RKO (cell line): ENCODE results near the gene HILPDA.
"Not testable (repeated sequence)": the region's sequence is repeated elsewhere in the genome, so short reads cannot be mapped to it uniquely, and the experiment has no call there.

Experiments used
- DNase-seq: peaks from one replicate; pipeline ENCODE4 v3.0.0-alpha.2; 2016; ENCODE audit warnings: low spot score

HILPDA gene

GRCh38 chr7:128431754-128432153, 23.9 kb upstream of the HILPDA start:
- DNase-seq, result no peak

- no peak for DNase-seq
Measured at GRCh38 chr7:128434413-128435326, 21.0 kb upstream of the HILPDA start.

- DNase-seq, result no peak
Measured at GRCh38 chr7:128435327-128435686, 20.4 kb upstream of the HILPDA start.

GRCh38 chr7:128437426-128438332, 18.0 kb upstream of the HILPDA start:
- DNase-seq, result no peak

GRCh38 chr7:128442356-128442755, 13.3 kb upstream of the HILPDA start:
- DNase-seq, result no peak

- no peak for DNase-seq
Measured at GRCh38 chr7:128443831-128444600, 11.7 kb upstream of the HILPDA start.

- no peak for DNase-seq
Measured at GRCh38 chr7:128446306-128446705, 9.4 kb upstream of the HILPDA start.

- DNase-seq, result no peak
Measured at GRCh38 chr7:128447941-128448564, 7.6 kb upstream of the HILPDA start.

- DNase-seq, result no peak
Measured at GRCh38 chr7:128448751-128449302, 6.9 kb upstream of the HILPDA start.

- no peak for DNase-seq
Measured at GRCh38 chr7:128450409-128450808, 5.3 kb upstream of the HILPDA start.

GRCh38 chr7:128450913-128451312, 4.8 kb upstream of the HILPDA start:
- DNase-seq, result no peak

- DNase-seq, result no peak
Measured at GRCh38 chr7:128452552-128452951, 3.1 kb upstream of the HILPDA start.

GRCh38 chr7:128453836-128454804, 1.6 kb upstream of the HILPDA start:
- DNase-seq, result no peak

GRCh38 chr7:128454808-128455542, 703 bp upstream of the HILPDA start:
- peak; percentile 53 for DNase-seq

GRCh38 chr7:128456255-128456725, 612 bp downstream of the HILPDA start:
- DNase-seq, result peak; percentile 55

GRCh38 chr7:128457385-128457784, 1.7 kb downstream of the HILPDA start:
- DNase-seq, result not testable (repeated sequence)

GRCh38 chr7:128458956-128459355, 3.3 kb downstream of the HILPDA start:
- DNase-seq, result no peak

- DNase-seq, result peak; percentile 76
Measured at GRCh38 chr7:128459394-128459878, 3.8 kb downstream of the HILPDA start.

- DNase-seq, result no peak
Measured at GRCh38 chr7:128462460-128462859, 6.8 kb downstream of the HILPDA start.
